ENCODE results near the gene CHIC2. TPM values are rescaled to one million over a fixed set of nuclear protein-coding genes. Genes with fewer than 3 reads are reported as not detected.

Gene CHIC2
- 32.8 and 41.9 TPM in 2 replicates for total RNA-seq

DNA sequence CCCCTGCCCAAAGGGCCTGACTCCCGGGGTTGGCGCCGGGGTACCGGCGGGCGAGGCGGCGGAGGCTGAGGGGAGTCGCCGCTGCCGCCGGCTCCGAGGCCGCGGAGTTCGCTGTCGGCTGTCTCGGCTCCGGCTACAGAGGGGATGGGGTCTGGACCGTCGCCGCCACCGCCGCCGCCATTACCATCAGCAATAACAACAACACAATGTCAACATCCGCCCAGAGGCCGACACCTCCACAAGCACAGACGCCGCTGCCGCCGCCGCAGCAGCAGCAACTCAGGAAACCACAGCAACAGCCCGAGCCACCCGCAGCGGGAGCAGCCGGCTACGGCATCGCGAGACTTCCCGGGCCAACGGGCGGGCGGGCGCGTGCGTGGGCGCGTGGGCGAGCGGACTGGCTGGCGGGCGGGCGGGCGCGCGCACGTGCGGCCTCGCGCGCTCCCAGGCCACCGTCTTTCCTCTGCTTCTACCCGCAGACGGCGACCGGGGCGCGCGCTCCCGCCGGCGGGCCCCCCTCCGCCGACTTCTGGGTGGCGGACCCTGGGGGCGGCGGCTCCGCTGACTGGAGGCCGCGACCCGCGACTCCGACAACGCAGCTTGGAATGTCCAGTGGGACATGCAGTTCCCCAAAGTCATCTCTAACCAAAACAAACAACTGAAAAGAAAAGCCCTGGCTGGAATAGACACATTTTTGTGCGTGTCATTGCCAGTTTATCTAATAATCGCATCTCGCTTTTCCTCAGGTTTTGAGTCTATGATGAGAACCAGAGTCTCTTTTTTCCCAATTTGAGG lies at the start of gene CHIC2:
TSS of gene CHIC2 (minus strand) at position 289 of the 795 bp plus-strand sequence. CDS start 305 bp downstream, outside the sequence.

DNA sequence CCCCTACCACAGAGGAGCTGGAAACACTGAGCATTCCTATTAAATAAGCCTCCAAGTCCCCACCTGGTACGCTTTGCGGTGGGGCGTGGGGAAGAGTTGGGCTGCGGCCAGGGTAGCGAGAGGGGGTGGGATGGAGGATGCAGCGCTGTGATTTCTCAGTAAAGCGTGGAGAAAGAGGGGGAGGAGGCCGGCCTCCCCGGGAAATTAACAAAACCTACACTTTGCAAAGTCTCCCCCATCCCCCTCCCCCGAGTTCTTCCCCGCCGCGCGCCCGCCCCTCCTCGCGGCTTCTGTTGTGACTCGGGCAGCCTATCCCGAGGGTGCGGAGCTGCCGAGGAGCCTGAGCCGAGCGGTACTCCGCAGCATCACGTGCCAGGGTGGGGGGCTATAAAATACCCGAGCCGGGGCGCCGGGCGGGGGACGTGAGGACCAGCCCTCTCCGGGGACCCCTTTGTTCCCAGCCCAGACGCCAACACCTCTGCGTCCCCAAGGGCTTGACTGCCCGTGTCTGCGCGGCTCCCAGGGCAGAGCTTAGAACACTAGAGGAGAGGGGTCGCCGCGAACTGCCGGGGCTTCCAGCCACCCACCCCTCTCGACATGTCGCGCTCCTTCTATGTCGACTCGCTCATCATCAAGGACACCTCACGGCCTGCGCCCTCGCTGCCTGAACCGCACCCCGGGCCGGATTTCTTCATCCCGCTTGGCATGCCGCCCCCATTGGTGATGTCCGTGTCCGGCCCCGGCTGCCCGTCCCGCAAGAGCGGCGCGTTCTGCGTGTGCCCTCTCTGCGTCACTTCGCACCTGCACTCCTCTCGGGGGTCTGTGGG lies 35.6 kb upstream of the CHIC2 start, which contains the start of gene GSX2:
TSS of gene GSX2 (plus strand) at position 416 of the 827 bp plus-strand sequence. CDS start at position 598, 182 bp downstream.

Other genes starting within 250 kb of the CHIC2 start
- gene GSX2, start 35.6 kb upstream of the CHIC2 start, total RNA-seq: not detected in 2 replicates
- gene PDGFRA, start 164.7 kb upstream of the CHIC2 start, total RNA-seq: 0.24 TPM in 1 of 2 replicates, not detected in the other